Dedifferentiated amniotic fluid mesenchymal stem cell (primary cell): Measurements from ENCODE around the gene TOX2.

Source experiments
- DNase-seq: peaks from one replicate; pipeline ENCODE4 v3.0.0-alpha.2; 2016; ENCODE audit errors: extremely low spot score

TOX2 gene

GRCh38 chr20:44064501-44065400 is 150.1 kb downstream of the TOX2 start:
- no peak for DNase-seq

- DNase-seq: no peak
These were observed 151.0 kb downstream of the TOX2 start for GRCh38 chr20:44065401-44066340.

- no peak for DNase-seq
These were observed 152.3 kb downstream of the TOX2 start for GRCh38 chr20:44066645-44067606.

GRCh38 chr20:44067650-44068081 is 153.0 kb downstream of the TOX2 start:
- no peak for DNase-seq

DNA sequence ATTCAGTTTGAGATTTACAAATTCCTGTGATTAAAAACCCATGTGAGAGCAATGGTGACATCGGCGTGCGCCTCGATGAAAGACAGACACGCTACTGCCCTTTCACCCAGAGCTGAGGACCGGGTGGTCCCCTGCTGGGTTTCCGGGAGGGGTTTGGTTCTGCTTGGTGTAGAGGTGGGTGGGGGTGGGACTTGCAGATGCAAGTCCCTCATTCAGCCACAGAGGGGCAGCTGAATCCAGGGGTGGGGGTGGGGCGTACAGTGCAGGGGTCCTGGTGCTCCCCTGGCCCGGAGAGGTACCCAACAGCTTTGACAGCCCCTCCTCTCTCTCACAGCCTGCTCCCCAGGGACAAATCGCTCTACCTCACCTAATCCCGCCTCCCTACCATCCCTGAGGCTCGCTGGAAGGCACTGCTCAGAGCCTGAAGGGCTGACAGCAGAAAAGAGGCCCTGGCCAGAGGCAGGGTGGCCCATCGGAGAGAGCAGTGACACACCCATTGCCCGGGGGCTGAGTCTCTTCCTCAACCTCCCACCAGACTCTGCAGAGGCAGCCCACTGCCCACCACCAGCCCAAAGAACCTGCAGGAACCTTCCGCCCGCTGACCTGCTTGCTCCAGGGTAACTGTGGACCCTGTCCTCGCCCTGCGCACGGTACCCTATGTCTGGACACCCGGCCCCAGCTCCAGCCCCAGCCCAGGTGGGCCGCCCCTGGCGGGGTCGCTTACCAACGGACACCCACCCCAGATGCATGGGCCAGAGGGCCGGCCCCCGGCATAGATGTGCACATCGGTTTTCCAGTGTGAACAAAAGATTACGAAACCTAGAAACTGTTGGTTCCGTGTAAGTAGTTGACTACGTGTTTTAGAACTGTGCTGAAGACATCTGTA is 153.9 kb downstream of the TOX2 start:
- DNase-seq: no peak

DNA sequence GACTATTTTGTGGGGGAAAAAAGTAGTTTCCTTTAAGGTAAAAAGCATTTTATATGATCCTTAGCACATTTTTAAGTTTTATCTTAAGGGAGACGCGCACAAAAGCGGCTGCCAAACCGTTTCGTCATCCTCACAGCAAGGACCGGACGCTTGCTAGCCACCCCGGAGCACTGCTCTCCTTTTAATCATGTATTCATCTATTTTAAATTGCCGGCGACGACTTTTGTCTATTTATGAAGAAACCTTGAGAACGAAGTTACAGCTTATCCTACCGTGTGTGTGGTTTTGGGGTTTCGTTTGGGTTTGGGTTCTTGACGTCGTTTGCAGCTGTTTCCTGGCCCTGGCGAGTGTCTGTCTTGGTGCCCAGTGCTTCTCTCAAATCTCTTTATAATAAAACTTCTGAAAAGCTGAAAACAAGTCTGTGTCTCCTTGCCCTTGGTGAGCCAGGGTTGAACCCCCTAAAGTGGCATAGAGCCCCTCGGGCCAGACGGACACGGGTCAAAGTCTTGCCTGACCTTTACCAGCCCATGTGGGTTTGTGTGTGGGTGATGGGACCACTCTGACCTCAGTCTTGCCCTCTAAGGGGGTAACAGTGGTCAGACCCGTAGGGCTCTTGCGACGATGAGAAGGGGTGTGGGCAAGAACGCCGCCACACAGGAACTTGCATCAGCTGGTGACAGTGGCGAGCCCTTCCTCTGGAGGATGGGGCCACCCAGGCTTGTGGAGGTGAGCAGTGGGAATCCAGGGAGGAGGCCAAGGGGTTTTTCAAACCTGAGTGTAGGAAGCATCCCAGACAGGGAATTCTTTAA is 154.8 kb downstream of the TOX2 start:
- DNase-seq: no peak

GRCh38 chr20:44070139-44070900 is 155.7 kb downstream of the TOX2 start:
- DNase-seq: no peak

DNA sequence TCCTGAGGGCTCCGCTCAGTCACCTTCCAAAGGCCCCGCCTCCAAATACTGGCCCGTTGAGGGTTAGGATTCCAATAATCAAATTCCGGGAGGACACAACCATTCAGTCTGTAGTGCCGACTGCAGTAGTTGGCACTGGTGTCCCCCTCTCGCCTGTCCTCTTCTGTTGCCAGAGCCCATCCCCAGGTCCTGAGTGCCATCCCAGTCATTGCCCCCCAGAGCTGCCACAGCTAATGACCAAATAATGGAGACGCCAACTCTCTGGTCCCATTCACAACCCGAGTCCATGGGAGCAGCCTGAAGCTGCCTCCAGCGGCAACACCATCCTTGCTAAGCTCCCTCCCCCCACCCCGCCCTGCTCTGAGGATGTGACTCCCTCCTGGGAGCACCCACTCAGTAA is 156.4 kb downstream of the TOX2 start:
- DNase-seq: no peak

DNA sequence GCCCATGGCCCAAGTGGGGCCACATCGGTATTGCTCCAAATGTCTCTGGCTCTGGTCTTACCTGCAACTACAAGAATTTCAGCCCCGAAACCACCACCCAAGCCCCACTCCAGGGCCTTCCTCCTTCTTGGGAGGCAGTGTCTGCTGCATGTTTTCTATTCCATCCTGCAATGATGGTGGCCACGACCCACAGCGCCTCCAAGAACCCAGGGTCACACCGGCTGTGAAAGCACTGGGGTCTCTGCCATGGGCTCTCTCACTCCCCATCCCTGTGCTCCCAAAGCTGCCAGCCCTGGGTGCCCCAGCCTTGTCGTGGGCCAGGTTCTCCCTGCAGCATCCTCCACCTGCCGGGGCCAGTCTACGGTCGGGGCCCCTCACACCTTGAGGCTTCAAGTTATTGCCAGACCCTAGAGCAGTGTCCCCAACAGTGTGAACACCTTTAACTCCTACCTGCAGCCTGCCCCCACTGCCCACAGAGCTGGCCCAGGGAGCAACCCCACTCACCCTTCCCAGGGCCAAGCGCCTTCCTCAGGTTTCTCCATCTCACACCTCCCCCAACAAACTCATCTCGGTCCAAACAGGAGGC is 157.0 kb downstream of the TOX2 start:
- no peak for DNase-seq

- no peak for DNase-seq
These were observed 157.7 kb downstream of the TOX2 start for GRCh38 chr20:44072384-44072783.

DNA sequence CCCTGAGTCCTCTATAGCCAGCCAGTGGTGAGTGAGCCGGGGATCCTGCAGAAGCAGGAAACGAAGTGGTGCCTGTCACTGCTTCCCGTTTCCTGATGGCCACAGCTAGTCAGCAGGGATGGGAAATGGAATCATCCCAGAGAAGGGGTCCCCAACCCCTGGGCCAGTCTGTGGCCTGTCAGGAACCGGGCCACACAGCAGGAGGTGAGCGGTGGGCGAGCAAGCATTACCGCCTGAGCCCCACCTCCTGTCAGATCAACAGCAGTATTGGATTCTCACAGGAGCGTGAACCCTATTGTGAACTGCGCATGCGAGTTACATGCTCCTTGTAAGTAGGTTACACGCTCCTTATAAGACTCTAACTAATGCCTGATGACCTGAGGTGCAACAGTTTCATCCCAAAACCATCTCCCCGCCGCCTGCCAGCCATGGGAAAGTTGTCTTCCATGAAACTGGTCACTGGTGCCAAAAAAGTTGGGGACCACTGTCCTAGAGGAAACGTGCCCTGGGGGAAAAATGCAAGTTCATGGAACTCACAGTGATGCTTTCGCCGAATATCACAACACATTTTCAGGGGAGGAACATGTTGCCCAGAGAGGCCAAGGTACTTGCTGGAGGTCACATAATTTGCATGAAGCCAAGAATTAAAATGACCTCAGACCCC is 158.5 kb downstream of the TOX2 start:
- DNase-seq: no peak

DNA sequence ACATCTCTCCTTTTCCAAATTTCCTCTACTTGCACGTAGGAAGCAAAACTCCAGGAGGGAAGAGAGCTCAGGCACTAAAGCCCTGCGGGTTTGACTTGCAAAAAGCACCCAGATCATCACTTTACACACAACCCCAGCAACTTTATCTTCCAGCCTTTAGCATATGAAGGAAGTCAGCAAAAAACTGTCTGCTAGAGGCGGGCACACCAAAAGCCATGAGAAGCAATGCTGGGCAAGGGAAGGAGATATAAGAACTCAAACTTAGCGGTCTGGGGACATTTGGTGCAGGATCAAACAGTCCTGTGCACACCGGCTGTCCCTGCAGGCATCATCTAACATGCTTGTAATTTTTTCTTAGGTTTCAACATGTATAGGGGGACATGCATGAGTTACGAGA is 159.0 kb downstream of the TOX2 start:
- DNase-seq: no peak

DNA sequence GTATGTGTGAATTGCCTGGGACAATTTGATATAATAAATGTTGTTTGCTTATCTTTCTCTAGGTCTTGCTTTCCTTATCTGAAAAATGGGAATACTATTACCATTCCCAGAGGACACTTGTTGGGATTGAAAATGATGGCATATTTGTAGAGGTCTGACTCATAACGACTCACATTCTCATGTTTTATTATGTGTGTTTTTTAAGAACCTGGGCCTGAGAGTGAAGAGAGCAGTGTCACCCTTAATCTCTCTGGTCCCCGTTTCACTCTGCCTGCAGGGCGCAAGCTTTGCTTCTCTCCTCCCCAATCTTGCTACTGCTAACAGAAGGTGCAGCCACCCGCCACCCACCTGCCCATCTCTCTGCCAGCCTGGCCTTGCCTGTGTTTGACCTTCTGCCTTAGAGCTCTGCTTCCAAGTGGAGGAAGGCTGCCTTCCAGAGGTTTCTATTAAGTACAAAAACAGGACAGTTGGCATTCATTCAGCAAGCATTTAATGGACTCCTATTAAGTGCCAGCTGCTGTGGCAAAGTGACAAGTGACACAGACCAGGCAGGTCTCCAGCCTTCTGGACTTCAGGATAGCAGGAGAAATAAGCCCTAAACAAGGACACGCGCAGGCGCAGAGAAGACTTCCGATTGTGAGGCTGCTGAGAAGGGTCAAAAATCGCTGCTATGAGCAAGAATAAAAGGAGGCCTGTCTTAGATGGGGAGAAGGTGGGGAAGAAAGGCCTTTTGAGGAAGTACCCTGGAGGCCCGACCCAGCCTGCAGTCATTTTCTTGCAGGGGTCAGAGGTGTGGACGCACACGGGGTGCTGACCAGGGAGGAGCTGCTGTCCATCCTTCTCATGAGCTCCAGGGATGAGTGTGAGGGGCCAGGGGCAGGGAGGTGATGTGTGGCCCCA is 159.8 kb downstream of the TOX2 start:
- peak; percentile 41 for DNase-seq

DNA sequence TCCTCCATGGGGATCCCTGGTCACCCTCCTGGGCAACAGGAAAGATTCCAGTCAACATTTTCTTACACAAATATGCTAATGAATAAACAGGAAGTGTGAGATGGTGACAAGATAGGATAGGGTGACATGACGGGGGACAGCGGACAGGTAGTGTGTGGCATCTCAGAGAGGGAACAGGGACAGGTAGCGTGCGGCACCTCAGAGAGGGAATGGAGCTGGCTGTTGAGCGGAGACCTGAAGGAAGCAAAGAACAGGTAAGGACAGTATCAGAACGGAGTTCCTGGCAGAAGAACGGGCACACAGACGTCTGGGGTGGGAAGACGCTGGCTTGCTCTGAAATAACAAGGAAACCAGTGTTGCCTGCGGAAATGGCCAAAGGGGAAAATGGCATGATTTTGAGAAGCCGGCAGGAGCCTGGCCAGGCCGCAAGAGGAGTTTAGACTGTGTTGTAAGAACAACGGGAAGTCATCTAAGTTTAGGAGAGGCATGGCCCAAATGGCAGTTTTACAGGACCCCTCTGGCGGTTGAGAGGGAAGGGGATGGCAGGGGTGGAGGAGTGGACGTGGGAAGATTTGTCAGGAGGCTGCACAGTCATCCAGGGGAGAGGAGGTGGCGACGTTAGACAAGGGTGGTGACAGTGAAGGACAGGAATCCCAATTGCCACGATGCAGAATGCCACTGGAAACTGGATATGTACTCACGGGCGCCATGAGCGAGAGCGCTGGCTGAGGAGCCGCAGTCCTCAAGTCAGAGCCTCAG is 160.7 kb downstream of the TOX2 start:
- no peak for DNase-seq

GRCh38 chr20:44075950-44076232 is 161.2 kb downstream of the TOX2 start:
- DNase-seq: no peak

- no peak for DNase-seq
These were observed 164.6 kb downstream of the TOX2 start for GRCh38 chr20:44079291-44079690.
